Astrocyte of the spinal cord (primary cell): ENCODE results near the gene THY1.
"Not testable (repeated sequence)": the region's sequence is repeated elsewhere in the genome, so short reads cannot be mapped to it uniquely, and the experiment has no call there.

Source experiments
- DNase-seq: peaks from one replicate; pipeline ENCODE4 v3.0.0; 2011; ENCODE audit warnings: low read depth, low spot score
- H3K4me3 ChIP-seq: 2 replicates; pipeline ENCODE4 v1.5.1; 2011; ENCODE audit warnings: low read depth, mild to moderate bottlenecking, low read length, moderate library complexity
- CTCF ChIP-seq: IDR thresholded peaks from 2 replicates; pipeline ENCODE4 v1.5.1; 2012; ENCODE audit warnings: low read depth, mild to moderate bottlenecking, low read length, inconsistent platforms
- in situ Hi-C: cut with HindIII; loops from 2 replicates; pipeline ENCODE4 v1.10.0; 2017; ENCODE audit warnings: low sequenced_read_pairs

THY1 gene

GRCh38 chr11:119389611-119390254, 33.2 kb downstream of the THY1 start:
- DNase-seq: no peak
- in situ Hi-C loops: no loop called here
- H3K4me3 ChIP-seq: no peak overlapping the region
- peak; percentile 45 for TF ChIP-seq CTCF

- in situ Hi-C loops: no loop called here
- no peak overlapping the region for H3K4me3 ChIP-seq
- DNase-seq: no peak
- TF ChIP-seq CTCF: no peak
These were observed 34.9 kb downstream of the THY1 start for GRCh38 chr11:119388103-119388502.

GRCh38 chr11:119384332-119384731, 38.6 kb downstream of the THY1 start:
- in situ Hi-C loops: no loop called here

GRCh38 chr11:119382513-119382912, 40.5 kb downstream of the THY1 start:
- DNase-seq, H3K4me3 ChIP-seq, in situ Hi-C loops: not testable (repeated sequence)

More at GRCh38 chr11:119384332-119384731, 38.6 kb downstream of the THY1 start:
- TF ChIP-seq CTCF: no peak
- no peak overlapping the region for H3K4me3 ChIP-seq
- DNase-seq: no peak

GRCh38 chr11:119382101-119382500, 40.9 kb downstream of the THY1 start:
- peak overlapping the region; percentile 45 for H3K4me3 ChIP-seq
- no peak for TF ChIP-seq CTCF
- DNase-seq: no peak
- in situ Hi-C loops: no loop called here

- in situ Hi-C loops: no loop called here
These were observed 41.6 kb downstream of the THY1 start, which contains the start of gene USP2 for GRCh38 chr11:119381181-119381988. Gene USP2, minus strand, starts transcription at chr11:119381690. Its CDS starts 8,210 bp downstream, at chr11:119373480.

More at GRCh38 chr11:119381181-119381988, 41.6 kb downstream of the THY1 start, which contains the start of gene USP2:
- peak; percentile 81 for TF ChIP-seq CTCF
- peak; percentile 94 for DNase-seq
- H3K4me3 ChIP-seq: peak within 1 kb of the TSS; percentile 51
